H1 (cell line): ENCODE data around the gene AHRR.

Experiments used
- EP300 ChIP-seq, 2 experiments: IDR thresholded peaks; 1 replicate in 1 of 2; 2 replicates in 1 of 2; pipeline ENCODE4 v1.6.1; 2011 to 2012; ENCODE audit warnings: low read depth in 2 of 2, low read length in 2 of 2, mild to moderate bottlenecking in 2 of 2, borderline replicate concordance in 1 of 2, inconsistent platforms in 1 of 2, moderate library complexity in 1 of 2
- EZH2 ChIP-seq: fragments of 200-600 bp; sonication (generic); IDR thresholded peaks from 2 replicates; pipeline ENCODE4 v1.7.1; 2012; ENCODE audit warnings: low read depth, mild to moderate bottlenecking, moderate library complexity, low read length, inconsistent platforms; ENCODE audit not compliant: severe bottlenecking
- SUZ12 ChIP-seq: fragments of 200-600 bp; sonication (generic); IDR thresholded peaks from 2 replicates; pipeline ENCODE4 v1.6.1; 2012; ENCODE audit warnings: mild to moderate bottlenecking, inconsistent platforms, low read length, moderate library complexity, mixed read lengths
- TAF1 ChIP-seq: IDR thresholded peaks from 2 replicates; pipeline ENCODE4 v1.6.1; 2011; ENCODE audit warnings: mild to moderate bottlenecking, low read depth, low read length

- no peak for TF ChIP-seq SUZ12
- no peak for TF ChIP-seq EZH2
- no peak for TF ChIP-seq EP300 (IDR thresholded peaks at IDR 0.05; ENCODE audit: borderline replicate concordance in 1 of 2, low read depth in 2 of 2, low read length in 2 of 2)
- TF ChIP-seq TAF1: no peak
These were observed 94.6 kb downstream of the AHRR start for GRCh38 chr5:415928-416635.
